GM12801 (cell line): ENCODE data around the gene SFTA2.

ENCODE experiments used
- CTCF ChIP-seq: IDR thresholded peaks from one replicate; pipeline ENCODE4 v1.5.1; 2011; ENCODE audit warnings: control low read depth; ENCODE audit not compliant: insufficient read length; ENCODE audit errors: extremely low read depth

Gene SFTA2

GRCh38 chr6:30965140-30965601, 33.2 kb upstream of the SFTA2 start:
- no peak for TF ChIP-seq CTCF

GRCh38 chr6:30964075-30964474, 32.1 kb upstream of the SFTA2 start:
- no peak for TF ChIP-seq CTCF

GRCh38 chr6:30963641-30964040, 31.7 kb upstream of the SFTA2 start:
- no peak for TF ChIP-seq CTCF

GRCh38 chr6:30962716-30963115, 30.7 kb upstream of the SFTA2 start:
- TF ChIP-seq CTCF, result no peak

- TF ChIP-seq CTCF, result no peak
These were observed 29.1 kb upstream of the SFTA2 start for GRCh38 chr6:30960907-30961673.

GRCh38 chr6:30957716-30958115, 25.7 kb upstream of the SFTA2 start:
- no peak for TF ChIP-seq CTCF

GRCh38 chr6:30955367-30956042, 23.5 kb upstream of the SFTA2 start:
- TF ChIP-seq CTCF, result no peak
